ENCODE results near the gene IGSF21. TPM values are rescaled to one million over a fixed set of nuclear protein-coding genes. Genes with fewer than 3 reads are reported as not detected.

IGSF21 gene
- total RNA-seq, 1 donor: not detected

DNA sequence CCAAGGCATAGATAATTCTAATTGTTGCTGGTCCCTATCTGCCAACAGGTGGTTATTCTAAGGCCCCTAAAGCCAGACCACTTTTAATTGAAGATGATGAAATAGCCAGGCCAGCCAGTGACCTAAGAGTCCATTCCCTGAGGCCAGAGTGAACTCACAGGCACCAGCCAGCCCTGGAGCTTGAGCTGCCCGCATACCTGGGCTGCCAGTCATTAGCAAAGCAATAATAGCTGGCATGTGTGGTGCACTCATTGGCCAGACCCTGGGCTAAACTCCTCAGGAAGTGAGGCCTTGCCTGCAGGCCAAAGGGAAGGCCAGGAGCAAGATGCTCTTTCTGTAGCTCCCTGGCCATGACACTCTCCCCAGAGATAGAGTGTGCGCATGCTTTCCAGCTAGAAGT is 192.8 kb downstream of the IGSF21 start:
- no peak for DNase-seq (ENCODE audit: low read depth)
- no peak overlapping the region for H3K4me3 ChIP-seq (ENCODE audit: low read depth, low read length)
- TF ChIP-seq, protein P1, sequence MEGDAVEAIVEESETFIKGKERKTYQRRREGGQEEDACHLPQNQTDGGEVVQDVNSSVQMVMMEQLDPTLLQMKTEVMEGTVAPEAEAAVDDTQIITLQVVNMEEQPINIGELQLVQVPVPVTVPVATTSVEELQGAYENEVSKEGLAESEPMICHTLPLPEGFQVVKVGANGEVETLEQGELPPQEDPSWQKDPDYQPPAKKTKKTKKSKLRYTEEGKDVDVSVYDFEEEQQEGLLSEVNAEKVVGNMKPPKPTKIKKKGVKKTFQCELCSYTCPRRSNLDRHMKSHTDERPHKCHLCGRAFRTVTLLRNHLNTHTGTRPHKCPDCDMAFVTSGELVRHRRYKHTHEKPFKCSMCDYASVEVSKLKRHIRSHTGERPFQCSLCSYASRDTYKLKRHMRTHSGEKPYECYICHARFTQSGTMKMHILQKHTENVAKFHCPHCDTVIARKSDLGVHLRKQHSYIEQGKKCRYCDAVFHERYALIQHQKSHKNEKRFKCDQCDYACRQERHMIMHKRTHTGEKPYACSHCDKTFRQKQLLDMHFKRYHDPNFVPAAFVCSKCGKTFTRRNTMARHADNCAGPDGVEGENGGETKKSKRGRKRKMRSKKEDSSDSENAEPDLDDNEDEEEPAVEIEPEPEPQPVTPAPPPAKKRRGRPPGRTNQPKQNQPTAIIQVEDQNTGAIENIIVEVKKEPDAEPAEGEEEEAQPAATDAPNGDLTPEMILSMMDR (IDR thresholded peaks at IDR 0.05; ENCODE audit: insufficient read depth, low read depth, low read length): no peak

DNA sequence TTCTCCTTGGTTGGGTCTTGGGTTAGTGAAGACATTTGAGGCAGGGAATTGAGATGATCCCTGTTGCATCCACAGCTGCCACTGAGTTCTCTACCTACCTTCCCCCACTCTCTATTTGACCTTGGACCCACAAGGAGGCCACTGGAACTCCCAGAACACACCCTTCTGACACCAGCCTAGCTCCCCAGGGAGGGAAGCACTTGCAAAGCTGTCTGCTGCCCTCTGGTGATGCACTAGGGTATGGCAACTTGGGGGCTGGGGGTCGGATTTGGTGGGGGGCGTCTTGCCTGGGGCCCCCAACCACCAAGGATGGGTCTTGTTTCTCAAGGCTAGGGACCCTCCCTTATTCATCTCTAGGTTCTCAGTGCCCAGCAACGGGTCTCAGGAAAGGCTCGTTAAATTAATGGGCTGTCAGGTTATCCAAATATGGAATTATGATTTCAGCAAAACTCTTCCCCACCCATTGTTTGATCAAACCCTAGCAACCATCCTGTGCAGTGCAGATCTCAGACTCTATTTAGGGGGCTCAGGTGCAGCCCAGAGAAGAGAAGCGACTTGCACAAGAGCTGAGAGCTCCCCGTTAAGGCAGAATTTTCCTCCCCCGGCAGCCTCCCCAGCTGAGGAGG is 195.3 kb downstream of the IGSF21 start:
- no peak overlapping the region for H3K4me3 ChIP-seq (ENCODE audit: low read depth, low read length)
- DNase-seq (ENCODE audit: low read depth): no peak
- TF ChIP-seq, protein P1 (IDR thresholded peaks at IDR 0.05; ENCODE audit: insufficient read depth, low read depth, low read length): peak; percentile 8

DNA sequence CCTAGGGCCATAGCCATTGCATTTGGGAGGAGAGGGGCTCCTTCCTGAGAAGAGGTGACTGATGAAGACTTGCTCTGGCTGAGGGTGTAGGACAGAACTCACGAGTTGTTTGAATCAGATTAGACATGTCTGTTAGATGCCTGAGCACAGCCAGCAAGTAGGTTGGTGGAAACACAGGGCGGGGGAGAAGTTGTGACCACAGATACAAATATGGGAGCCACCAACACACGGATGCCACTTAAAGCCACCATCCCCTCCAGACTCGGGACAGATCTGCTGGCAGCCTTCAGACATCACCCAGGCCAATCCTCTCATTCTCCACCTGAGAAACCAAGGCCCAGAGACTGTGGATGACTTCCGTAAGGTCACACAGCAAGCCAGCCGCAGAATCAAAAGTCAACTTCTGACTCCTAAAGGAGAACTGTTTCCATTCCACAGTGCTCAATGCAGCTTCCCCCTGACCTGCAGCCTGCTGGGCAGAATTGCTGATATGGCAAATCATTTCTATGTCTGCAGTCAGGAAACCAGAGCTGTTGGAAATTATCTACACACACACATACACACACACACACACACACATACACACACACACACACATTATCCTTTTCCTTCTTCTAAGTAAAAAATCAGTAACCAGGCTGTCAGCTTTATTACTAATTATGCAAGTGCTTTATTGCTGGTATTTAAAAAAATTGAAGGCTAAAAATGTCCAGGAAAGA is 196.7 kb downstream of the IGSF21 start:
- no peak for DNase-seq (ENCODE audit: low read depth)
- H3K4me3 ChIP-seq (ENCODE audit: low read depth, low read length): no peak overlapping the region
- TF ChIP-seq, protein P1 (IDR thresholded peaks at IDR 0.05; ENCODE audit: insufficient read depth, low read depth, low read length): no peak

DNA sequence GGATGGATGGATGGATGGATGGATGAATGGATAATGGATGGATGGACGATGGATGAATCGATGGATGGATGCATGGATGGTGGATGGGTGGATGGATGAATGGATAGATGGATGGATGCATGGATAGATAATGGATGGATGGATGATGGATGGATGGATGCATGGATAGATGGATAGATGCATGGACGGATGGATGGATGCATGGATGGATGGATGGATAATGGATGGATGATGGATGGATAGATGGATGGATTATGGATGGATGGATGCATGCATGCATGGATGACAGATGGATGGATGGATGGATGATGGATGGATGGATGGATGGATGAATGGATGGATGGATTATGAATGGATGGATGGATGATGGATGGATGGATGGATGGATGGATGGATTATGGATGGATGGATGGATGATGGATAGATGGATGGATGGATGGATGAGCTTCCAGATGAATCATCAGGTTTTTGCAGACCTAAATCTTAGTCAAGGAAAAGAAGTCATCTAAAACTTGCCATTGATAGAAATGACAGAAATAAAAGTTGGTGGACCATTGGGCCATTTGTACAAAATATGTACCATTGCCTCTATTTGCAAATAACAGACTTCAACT is 197.7 kb downstream of the IGSF21 start:
- H3K4me3 ChIP-seq (ENCODE audit: low read depth, low read length): no peak overlapping the region
- DNase-seq (ENCODE audit: low read depth): no peak
- TF ChIP-seq, protein P1 (IDR thresholded peaks at IDR 0.05; ENCODE audit: insufficient read depth, low read depth, low read length): no peak

DNA sequence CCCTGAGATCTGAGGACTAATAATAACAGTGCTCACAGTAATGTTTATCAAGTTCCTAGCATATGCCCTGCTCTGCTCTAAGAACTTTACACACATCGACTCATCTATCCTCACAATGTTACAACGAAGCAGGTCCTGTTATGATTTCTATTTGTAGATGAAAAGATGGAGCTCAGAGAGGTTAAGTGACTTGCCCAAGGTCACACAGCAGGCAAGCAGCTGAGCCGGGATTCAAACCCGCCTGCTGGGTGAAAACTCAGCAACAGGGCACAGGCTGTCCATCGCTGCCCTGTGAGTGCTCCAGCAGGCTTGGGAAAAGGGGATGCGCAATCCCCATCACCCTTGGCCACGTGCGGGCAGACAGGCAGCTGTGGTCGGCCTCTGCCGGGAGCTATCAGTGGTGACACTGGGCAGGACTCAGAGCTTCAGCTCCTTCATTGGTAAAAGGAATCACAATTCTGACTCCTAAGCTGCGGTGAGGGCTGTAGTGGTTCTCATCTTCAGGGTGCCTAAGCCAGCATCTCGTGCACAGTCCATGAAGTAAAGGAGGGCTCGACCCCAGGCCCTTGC is 199.8 kb downstream of the IGSF21 start:
- H3K4me3 ChIP-seq (ENCODE audit: low read depth, low read length): no peak overlapping the region
- TF ChIP-seq, protein P1 (IDR thresholded peaks at IDR 0.05; ENCODE audit: insufficient read depth, low read depth, low read length): no peak
- DNase-seq (ENCODE audit: low read depth): no peak

DNA sequence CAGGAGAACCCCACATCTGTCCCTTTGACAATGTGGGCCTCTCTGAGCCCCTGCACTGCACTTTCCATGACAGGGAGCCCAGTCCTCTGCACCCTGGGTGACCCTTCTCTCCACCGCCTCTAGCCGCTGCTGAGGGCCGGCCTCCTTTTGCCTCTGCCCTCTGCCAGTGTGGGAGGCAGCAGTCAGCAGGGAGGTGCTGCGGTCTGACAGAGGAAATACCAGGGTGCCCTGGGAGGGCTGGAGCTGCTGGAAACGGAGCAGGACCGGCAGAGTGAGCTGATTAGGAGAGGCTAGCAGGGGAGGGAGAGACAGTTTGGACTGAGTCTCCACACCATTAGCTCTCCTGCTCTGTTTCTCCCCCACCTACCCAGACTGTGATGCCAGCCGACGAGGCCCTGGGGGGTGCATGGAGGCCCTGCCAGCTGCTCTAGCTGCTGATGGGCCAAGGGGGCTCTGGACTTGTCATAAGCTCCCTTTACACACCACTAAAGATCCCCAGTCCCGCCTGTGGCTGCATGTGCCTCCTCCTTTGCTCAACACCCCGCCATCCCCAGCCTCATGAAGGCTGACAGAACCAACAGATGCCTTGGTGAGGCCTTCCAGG is 202.1 kb downstream of the IGSF21 start:
- no peak for DNase-seq (ENCODE audit: low read depth)
- H3K4me3 ChIP-seq (ENCODE audit: low read depth, low read length): no peak overlapping the region
- TF ChIP-seq, protein P1 (IDR thresholded peaks at IDR 0.05; ENCODE audit: insufficient read depth, low read depth, low read length): no peak

Data from fibroblast of villous mesenchyme (primary cell).